H9 (cell line): ENCODE data around the gene CCDC74A. TPM values are rescaled to one million over a fixed set of nuclear protein-coding genes. Genes with fewer than 3 reads are reported as not detected.
"Not testable (repeated sequence)": the region's sequence is repeated elsewhere in the genome, so short reads cannot be mapped to it uniquely, and the experiment has no call there.

Experiments used
- DNase-seq: peaks from one replicate; pipeline ENCODE4 v3.0.0-alpha.2; 2017
- H2AFZ ChIP-seq: one replicate; pipeline ENCODE4 v1.6.1; 2013; ENCODE audit warnings: mild to moderate bottlenecking, low read length, control low read depth, moderate library complexity
- H2AK5ac ChIP-seq: 2 replicates; pipeline ENCODE4 v1.6.1; 2013; ENCODE audit warnings: low read length, control low read depth, mixed read lengths; ENCODE audit not compliant: insufficient read length
- H2BK120ac ChIP-seq: one replicate; pipeline ENCODE4 v1.6.1; 2013; ENCODE audit warnings: low read depth, mild to moderate bottlenecking, low read length, control low read depth, inconsistent platforms; ENCODE audit not compliant: poor library complexity, severe bottlenecking
- H2BK12ac ChIP-seq: 2 replicates; pipeline ENCODE4 v1.6.1; 2013; ENCODE audit warnings: low read length, control low read depth, mixed read lengths, low read depth; ENCODE audit not compliant: insufficient read length
- H2BK15ac ChIP-seq: 2 replicates; pipeline ENCODE4 v1.6.1; 2013; ENCODE audit warnings: low read depth, low read length, control low read depth
- H2BK20ac ChIP-seq: one replicate; pipeline ENCODE4 v1.6.1; 2013; ENCODE audit warnings: low read depth, mild to moderate bottlenecking, low read length, control low read depth, inconsistent platforms; ENCODE audit not compliant: poor library complexity, severe bottlenecking
- H2BK5ac ChIP-seq: 2 replicates; pipeline ENCODE4 v1.6.1; 2013; ENCODE audit warnings: low read length, control low read depth, mixed read lengths; ENCODE audit not compliant: insufficient read length
- H3K14ac ChIP-seq: 2 replicates; pipeline ENCODE4 v1.6.1; 2013; ENCODE audit warnings: low read length, control low read depth; ENCODE audit not compliant: insufficient read depth
- H3K18ac ChIP-seq: 2 replicates; pipeline ENCODE4 v1.6.1; 2013; ENCODE audit warnings: low read depth, mild to moderate bottlenecking, mixed read lengths, low read length, control low read depth; ENCODE audit not compliant: insufficient read length
- H3K23ac ChIP-seq: 2 replicates; pipeline ENCODE4 v1.6.1; 2013; ENCODE audit warnings: low read length, control low read depth, mixed read lengths, low read depth; ENCODE audit not compliant: insufficient read length
- H3K23me2 ChIP-seq: 2 replicates; pipeline ENCODE4 v1.6.1; 2013; ENCODE audit warnings: low read depth, mild to moderate bottlenecking, mixed read lengths, low read length, control low read depth; ENCODE audit not compliant: insufficient read length, poor library complexity, severe bottlenecking
- H3K27ac ChIP-seq: 2 replicates; pipeline ENCODE4 v1.5.1; 2013; ENCODE audit warnings: low read length, control low read depth, mixed read lengths, low read depth; ENCODE audit not compliant: insufficient read length
- H3K27me3 ChIP-seq: 2 replicates; pipeline ENCODE4 v1.6.1; 2013; ENCODE audit warnings: low read length, control low read depth, inconsistent platforms; ENCODE audit not compliant: insufficient read depth
- H3K4ac ChIP-seq: 2 replicates; pipeline ENCODE4 v1.6.1; 2013; ENCODE audit warnings: low read depth, mild to moderate bottlenecking, control low read depth, inconsistent platforms, low read length, moderate library complexity
- H3K4me1 ChIP-seq: 2 replicates; pipeline ENCODE4 v1.6.1; 2013; ENCODE audit warnings: low read length, control low read depth, inconsistent platforms; ENCODE audit not compliant: insufficient read depth
- H3K4me2 ChIP-seq: 2 replicates; pipeline ENCODE4 v1.6.1; 2013; ENCODE audit warnings: low read length, control low read depth, mixed read lengths; ENCODE audit not compliant: insufficient read length, insufficient read depth
- H3K56ac ChIP-seq: 2 replicates; pipeline ENCODE4 v1.6.1; 2013; ENCODE audit warnings: low read depth, mild to moderate bottlenecking, mixed read lengths, low read length, control low read depth; ENCODE audit not compliant: insufficient read length
- H3K79me1 ChIP-seq: 2 replicates; pipeline ENCODE4 v1.6.1; 2013; ENCODE audit warnings: low read depth, mild to moderate bottlenecking, moderate library complexity, low read length, control low read depth, inconsistent platforms; ENCODE audit not compliant: insufficient read depth, poor library complexity, severe bottlenecking
- H3K79me2 ChIP-seq: 2 replicates; pipeline ENCODE4 v1.6.1; 2013; ENCODE audit warnings: low read length, control low read depth, inconsistent platforms; ENCODE audit not compliant: insufficient read depth
- H3K9ac ChIP-seq: 2 replicates; pipeline ENCODE4 v1.6.1; 2013; ENCODE audit warnings: low read length, control low read depth, mixed read lengths; ENCODE audit not compliant: insufficient read length; ENCODE audit errors: extremely low read depth
- H3K9me3 ChIP-seq: one replicate; pipeline ENCODE4 v1.6.1; 2013; ENCODE audit warnings: low read depth, low read length, inconsistent platforms; ENCODE audit not compliant: control insufficient read depth
- H3T11ph ChIP-seq: one replicate; pipeline ENCODE4 v1.6.1; 2013; ENCODE audit warnings: mild to moderate bottlenecking, low read length, control low read depth, inconsistent platforms
- H4K20me1 ChIP-seq: one replicate; pipeline ENCODE4 v1.6.1; 2013; ENCODE audit not compliant: control insufficient read depth, insufficient read length, insufficient read depth
- H4K5ac ChIP-seq: 2 replicates; pipeline ENCODE4 v1.6.1; 2013; ENCODE audit warnings: low read depth, mild to moderate bottlenecking, mixed read lengths, low read length, control low read depth; ENCODE audit not compliant: insufficient read length
- H4K8ac ChIP-seq: replicated peaks from 2 replicates; pipeline ENCODE4 v1.6.1; 2013; ENCODE audit warnings: low read length, control low read depth, mixed read lengths, low read depth; ENCODE audit not compliant: insufficient read length
- H4K91ac ChIP-seq: 2 replicates; pipeline ENCODE4 v1.6.1; 2013; ENCODE audit warnings: low read depth, mild to moderate bottlenecking, moderate library complexity, mixed read lengths, low read length, control low read depth; ENCODE audit not compliant: insufficient read length
- H3K27ac Mint-ChIP-seq, 3 experiments: 2 replicates in 2 of 3; 3 replicates in 1 of 3; pipeline ENCODE4 v1.8.0; 2020 to 2021; ENCODE audit warnings: mixed read lengths in 3 of 3, mild to moderate bottlenecking in 1 of 3, moderate library complexity in 1 of 3
- H3K27me3 Mint-ChIP-seq: 2 replicates; pipeline ENCODE4 v1.8.0; 2021; ENCODE audit warnings: low read depth, mild to moderate bottlenecking, moderate library complexity, mixed read lengths
- H3K36me3 Mint-ChIP-seq, 3 experiments: 2 replicates in 2 of 3; 3 replicates in 1 of 3; pipeline ENCODE4 v1.8.0; 2020 to 2021; ENCODE audit warnings: low read depth in 3 of 3, mixed read lengths in 3 of 3; ENCODE audit not compliant: insufficient read depth in 1 of 3
- H3K4me1 Mint-ChIP-seq, 2 experiments: 2 replicates each; pipeline ENCODE4 v1.8.0; 2020; ENCODE audit warnings: mixed read lengths in 2 of 2
- H3K4me3 Mint-ChIP-seq, 2 experiments: 2 replicates in 1 of 2; 3 replicates in 1 of 2; pipeline ENCODE4 v1.8.0; 2020 to 2021; ENCODE audit warnings: mild to moderate bottlenecking in 2 of 2, mixed read lengths in 2 of 2, moderate library complexity in 1 of 2
- H3K9me3 Mint-ChIP-seq, 2 experiments: 2 replicates in 1 of 2; 3 replicates in 1 of 2; pipeline ENCODE4 v1.8.0; 2020; ENCODE audit warnings: mild to moderate bottlenecking in 2 of 2, mixed read lengths in 2 of 2, moderate library complexity in 1 of 2
- WGBS: extraction: QIAGEN DNeasy Blood & Tissue Kit; methylation state at CpG from one replicate; pipeline ENCODE4 v1.1.7; 2013; ENCODE audit warnings: missing lambda C conversion rate, low lambda C conversion rate, mixed read lengths; ENCODE audit not compliant: insufficient read length; ENCODE audit errors: extremely low coverage; 5-methylcytosine and 5-hydroxymethylcytosine counted together
- total RNA-seq: library from RNA; stranded (reverse); gene quantifications from 2 replicates; pipeline ENCODE4 v1.2.1, GENCODE V29; 2021

CCDC74A gene
- total RNA-seq, 1 experiment from 2014 or later, result 10.8 TPM

GRCh38 chr2:131532723-131533608 is 5.3 kb downstream of the CCDC74A start:
- H3K56ac ChIP-seq, result not testable (repeated sequence)

GRCh38 chr2:131533609-131534316 is 6.1 kb downstream of the CCDC74A start:
- DNase-seq, H2AFZ ChIP-seq, H2BK120ac ChIP-seq, H3K36me3 Mint-ChIP-seq, H4K20me1 ChIP-seq, H3K23me2 ChIP-seq, H2AK5ac ChIP-seq, H3K9ac ChIP-seq, H2BK15ac ChIP-seq, H3T11ph ChIP-seq, H3K27me3 Mint-ChIP-seq, H3K9me3 ChIP-seq, H3K79me2 ChIP-seq, H4K8ac ChIP-seq, H2BK12ac ChIP-seq, H3K4me1 Mint-ChIP-seq, H3K27ac Mint-ChIP-seq, H4K5ac ChIP-seq, H4K91ac ChIP-seq, H3K9me3 Mint-ChIP-seq, H3K4me3 Mint-ChIP-seq, H3K23ac ChIP-seq, H3K27me3 ChIP-seq, H3K4me1 ChIP-seq, H2BK20ac ChIP-seq, H3K4me2 ChIP-seq, H3K18ac ChIP-seq, H3K14ac ChIP-seq, H3K27ac ChIP-seq, H3K79me1 ChIP-seq, H3K4ac ChIP-seq, H2BK5ac ChIP-seq, H3K56ac ChIP-seq: not testable (repeated sequence)
- WGBS, result no CpG with 5 or more reads among the region's 17 CpGs

More at GRCh38 chr2:131532723-131533608, 5.3 kb downstream of the CCDC74A start:
- H2BK15ac ChIP-seq, H3K27me3 ChIP-seq, H3K14ac ChIP-seq, H3K4me3 Mint-ChIP-seq, H3K27ac Mint-ChIP-seq, H2AFZ ChIP-seq, H3K23me2 ChIP-seq, H3K4ac ChIP-seq, H3K79me1 ChIP-seq, DNase-seq, H3K79me2 ChIP-seq, H2AK5ac ChIP-seq, H3K9ac ChIP-seq, H2BK20ac ChIP-seq, H2BK12ac ChIP-seq, H3K27me3 Mint-ChIP-seq, H4K91ac ChIP-seq, H3K36me3 Mint-ChIP-seq, H3K4me2 ChIP-seq, H4K8ac ChIP-seq, H2BK5ac ChIP-seq, H2BK120ac ChIP-seq, H3K4me1 ChIP-seq, H3K9me3 Mint-ChIP-seq, H3T11ph ChIP-seq, H4K5ac ChIP-seq, H3K23ac ChIP-seq, H3K4me1 Mint-ChIP-seq, H4K20me1 ChIP-seq, H3K9me3 ChIP-seq, H3K18ac ChIP-seq, H3K27ac ChIP-seq: not testable (repeated sequence)
- no CpG with 5 or more reads among the region's 23 CpGs for WGBS
